Esophagus squamous epithelium (tissue), 5 donors: ENCODE data around the gene RANBP1. TPM values are rescaled to one million over a fixed set of nuclear protein-coding genes. Genes with fewer than 3 reads are reported as not detected.

Source experiments
- DNase-seq: peaks from one replicate; lab custom pipeline; 2025; lab: John Stamatoyannopoulos, UW
- H3K27ac ChIP-seq, 4 donors: fragments of 200-600 bp; sonication (generic); one replicate each; pipeline ENCODE4 v1.5.1; 2016 to 2019; ENCODE audit warnings: mild to moderate bottlenecking in 1 of 4
- H3K27me3 ChIP-seq, 4 donors: fragments of 200-600 bp; sonication (generic); 1 replicate in 3 of 4; 2 replicates in 1 of 4; pipeline versions ENCODE4 v1.5.1 to v1.6.0; 2017 to 2021; ENCODE audit warnings: antibody characterized with exemption in 1 of 4
- H3K36me3 ChIP-seq, 3 donors: fragments of 200-600 bp; sonication (generic); one replicate each; pipeline ENCODE4 v1.5.1; 2016 to 2019
- H3K4me1 ChIP-seq, 3 donors: fragments of 200-600 bp; sonication (generic); one replicate each; pipeline ENCODE4 v1.5.1; 2017 to 2019
- H3K4me3 ChIP-seq, 4 donors: fragments of 200-600 bp; sonication (generic); 1 replicate in 3 of 4; 2 replicates in 1 of 4; pipeline ENCODE4 v1.5.1; 2016 to 2019; ENCODE audit warnings: mild to moderate bottlenecking in 2 of 4, moderate library complexity in 1 of 4
- H3K9me3 ChIP-seq, 3 donors: fragments of 200-600 bp; sonication (generic); one replicate each; pipeline ENCODE4 v1.5.1; 2016 to 2019
- POLR2A ChIP-seq, 4 donors: fragments of 450-650 bp; IDR thresholded peaks; one replicate each; pipeline ENCODE4 v1.6.1; 2017; ENCODE audit warnings: antibody characterized with exemption in 4 of 4, mild to moderate bottlenecking in 4 of 4, moderate library complexity in 3 of 4
- whole genome bisulfite sequencing, 2 donors: methylation state at CpG; one replicate each; pipeline ENCODE4 v1.1.5; 2018; 5-methylcytosine and 5-hydroxymethylcytosine counted together
- intact Hi-C: fragments of 100-400 bp; cut with DNase I; formaldehyde crosslinking; loops from one replicate; pipeline ENCODE4 v1.15.0; 2022
- total RNA-seq, 4 donors: library from RNA; depleted of rRNA; stranded (reverse); fragments of >200 nt; gene quantifications; one replicate each; pipeline ENCODE4 v1.1.0, GENCODE V29; 2016
- TF ChIP-seq, protein P1 (sequence below), 6 experiments: fragments of 450-650 bp in 4 of 6; fragments of 200-600 bp in 2 of 6; sonication (generic) in 2 of 6; IDR thresholded peaks; one replicate each; pipeline ENCODE4 v1.5.1; 2016 to 2019; ENCODE audit warnings: antibody characterized with exemption in 6 of 6, mild to moderate bottlenecking in 4 of 6, moderate library complexity in 4 of 6
- donor health status: DM: yes; HTN: yes; CAD: no.

The RANBP1 gene
- total RNA-seq, 4 donors from 2014 or later = 178 to 358 (median 212) TPM

DNA sequence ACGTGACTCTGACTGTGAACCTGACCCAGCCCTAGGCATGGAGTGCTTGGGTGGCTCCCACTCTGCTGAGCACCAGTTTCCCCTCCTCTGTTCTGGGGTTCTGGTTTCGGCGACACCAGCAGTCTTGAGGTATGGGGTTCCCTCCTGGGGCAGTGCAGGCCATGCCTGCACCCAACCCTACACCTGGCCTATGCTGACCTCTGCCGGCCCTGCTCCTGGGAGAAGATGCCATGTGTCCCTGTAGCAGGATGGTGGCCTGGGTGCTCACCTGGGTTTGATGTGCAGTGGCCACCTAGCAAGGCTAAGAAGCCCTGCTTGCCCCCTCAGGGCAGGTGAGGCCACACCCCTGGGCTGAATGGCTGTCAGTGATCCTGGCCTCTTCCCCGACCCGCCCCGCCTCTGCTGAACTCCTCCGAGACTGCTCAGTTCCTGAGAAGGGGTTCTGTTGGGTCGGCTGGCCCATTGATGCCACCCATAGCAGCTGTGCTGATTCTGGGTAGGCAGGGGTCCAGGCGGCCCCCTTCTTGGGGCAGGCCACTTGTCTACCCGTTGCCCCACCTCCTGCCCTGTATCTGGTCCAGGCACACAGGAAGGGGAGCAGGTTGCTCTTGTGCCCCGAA lies 18.1 kb downstream of the RANBP1 start:
- no peaks in the 10 kb centered on the region for H3K27me3 ChIP-seq
- H3K36me3 ChIP-seq = peaks cover 0 to 2% (median 0%) of the 10 kb centered on the region in 3 donors
- H3K9me3 ChIP-seq = no peaks in the 10 kb centered on the region
- DNase-seq = no peak
- peaks cover 39 to 79% (median 65%) of the 10 kb centered on the region in 3 donors for H3K4me1 ChIP-seq
- no peak overlapping the region for H3K27ac ChIP-seq
- no peak overlapping the region for H3K4me3 ChIP-seq
- 43 to 67% methylated on average over 3 to 6 of the region's 12 CpGs for WGBS, 2 donors
- TF ChIP-seq, protein P1, sequence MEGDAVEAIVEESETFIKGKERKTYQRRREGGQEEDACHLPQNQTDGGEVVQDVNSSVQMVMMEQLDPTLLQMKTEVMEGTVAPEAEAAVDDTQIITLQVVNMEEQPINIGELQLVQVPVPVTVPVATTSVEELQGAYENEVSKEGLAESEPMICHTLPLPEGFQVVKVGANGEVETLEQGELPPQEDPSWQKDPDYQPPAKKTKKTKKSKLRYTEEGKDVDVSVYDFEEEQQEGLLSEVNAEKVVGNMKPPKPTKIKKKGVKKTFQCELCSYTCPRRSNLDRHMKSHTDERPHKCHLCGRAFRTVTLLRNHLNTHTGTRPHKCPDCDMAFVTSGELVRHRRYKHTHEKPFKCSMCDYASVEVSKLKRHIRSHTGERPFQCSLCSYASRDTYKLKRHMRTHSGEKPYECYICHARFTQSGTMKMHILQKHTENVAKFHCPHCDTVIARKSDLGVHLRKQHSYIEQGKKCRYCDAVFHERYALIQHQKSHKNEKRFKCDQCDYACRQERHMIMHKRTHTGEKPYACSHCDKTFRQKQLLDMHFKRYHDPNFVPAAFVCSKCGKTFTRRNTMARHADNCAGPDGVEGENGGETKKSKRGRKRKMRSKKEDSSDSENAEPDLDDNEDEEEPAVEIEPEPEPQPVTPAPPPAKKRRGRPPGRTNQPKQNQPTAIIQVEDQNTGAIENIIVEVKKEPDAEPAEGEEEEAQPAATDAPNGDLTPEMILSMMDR (IDR thresholded peaks at IDR 0.05) = no peak
- no peak for TF ChIP-seq POLR2A (IDR thresholded peaks at IDR 0.05)
- intact Hi-C loops = no loop called here

DNA sequence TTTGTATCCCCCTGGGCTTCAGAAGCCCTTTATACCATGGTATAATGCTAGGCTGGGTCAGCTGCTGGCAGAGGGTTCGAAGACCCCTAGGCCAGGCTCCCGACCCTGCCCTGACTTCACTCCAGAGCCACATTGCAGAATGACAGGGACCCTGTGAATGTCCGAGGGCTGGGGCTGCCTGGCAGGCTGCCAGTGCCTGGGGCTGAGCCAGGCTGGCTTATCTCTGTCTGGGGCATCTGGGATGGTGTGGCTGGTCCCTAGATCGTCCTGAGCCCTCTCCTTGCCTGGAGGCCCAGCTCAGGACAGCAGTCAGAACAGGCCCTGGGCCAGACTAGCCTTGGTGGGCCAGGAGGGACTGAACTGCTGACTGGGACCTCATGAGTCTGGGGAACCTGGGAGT lies 19.4 kb downstream of the RANBP1 start:
- peaks cover 0 to 14% (median under 1%) of the 10 kb centered on the region in 3 donors for H3K36me3 ChIP-seq
- H3K27me3 ChIP-seq = no peaks in the 10 kb centered on the region
- H3K9me3 ChIP-seq = no peaks in the 10 kb centered on the region
- H3K27ac ChIP-seq = peak overlapping the region in 1 of 4 donors; percentile 9
- H3K4me3 ChIP-seq = no peak overlapping the region
- no peak for TF ChIP-seq POLR2A (IDR thresholded peaks at IDR 0.05)
- TF ChIP-seq, protein P1 (IDR thresholded peaks at IDR 0.05) = no peak
- DNase-seq = no peak
- 80% methylated on average over 2 of the region's 4 CpGs; no CpG with 5 or more reads in 1 of the 2 donors for WGBS, 2 donors
- intact Hi-C loops = no loop called here
- peaks cover 39 to 78% (median 65%) of the 10 kb centered on the region in 3 donors for H3K4me1 ChIP-seq

DNA sequence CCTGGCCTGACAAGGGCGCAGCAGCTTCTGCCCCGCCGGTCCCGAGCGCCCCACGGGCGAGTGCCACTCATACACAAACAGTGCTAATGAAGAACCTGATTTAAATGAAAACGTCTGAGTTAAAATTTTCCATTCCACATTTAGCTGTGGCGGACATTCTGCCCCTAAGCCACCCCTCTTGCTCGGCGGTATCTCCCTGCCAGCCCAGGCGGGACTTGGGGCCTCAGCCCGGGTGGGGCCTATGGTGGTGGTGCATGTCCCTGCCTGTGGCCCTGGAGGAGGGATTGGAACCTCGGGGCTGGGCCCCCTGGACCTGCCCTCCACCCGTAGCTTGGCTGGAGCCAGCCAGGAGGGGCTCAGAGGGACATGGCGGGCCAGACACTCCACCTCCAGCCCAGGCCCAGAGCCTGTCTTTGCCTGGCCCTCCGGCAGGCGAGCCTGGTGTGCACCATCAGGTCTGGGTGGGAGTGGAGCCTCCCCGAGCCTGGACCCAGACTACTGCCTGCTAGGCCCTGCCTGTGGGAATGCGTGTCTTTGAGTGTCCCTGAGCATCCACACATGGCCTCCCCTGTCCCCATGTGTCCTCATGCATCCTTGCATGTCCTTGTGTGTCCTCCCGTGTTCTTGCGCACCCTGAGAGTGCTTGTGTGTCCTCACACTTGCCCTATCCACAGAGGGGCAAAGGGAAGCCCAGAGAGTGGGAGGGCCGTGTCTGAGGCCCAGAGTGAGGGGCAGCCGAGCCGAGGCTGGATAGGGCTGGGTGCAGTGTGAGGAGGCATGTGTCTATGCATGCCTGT lies 20.1 kb downstream of the RANBP1 start:
- Histone ChIP-seq H3K27me3 (no peaks in the 10 kb centered on the region), H3K4me1 (peaks cover 34 to 71% (median 59%) of the 10 kb centered on the region in 3 donors), H3K36me3 (peaks cover 0 to 22% (median 4%) of the 10 kb centered on the region in 3 donors), H3K4me3 (no peak overlapping the region), H3K27ac (peak overlapping the region in 1 of 4 donors; percentile 9), H3K9me3 (no peaks in the 10 kb centered on the region)
- TF ChIP-seq POLR2A (IDR thresholded peaks at IDR 0.05) = no peak
- TF ChIP-seq, protein P1 (IDR thresholded peaks at IDR 0.05) = no peak
- intact Hi-C loops = no loop called here
- WGBS, 2 donors = 33 to 54% methylated on average over 3 to 7 of the region's 25 CpGs
- DNase-seq = no peak

DNA sequence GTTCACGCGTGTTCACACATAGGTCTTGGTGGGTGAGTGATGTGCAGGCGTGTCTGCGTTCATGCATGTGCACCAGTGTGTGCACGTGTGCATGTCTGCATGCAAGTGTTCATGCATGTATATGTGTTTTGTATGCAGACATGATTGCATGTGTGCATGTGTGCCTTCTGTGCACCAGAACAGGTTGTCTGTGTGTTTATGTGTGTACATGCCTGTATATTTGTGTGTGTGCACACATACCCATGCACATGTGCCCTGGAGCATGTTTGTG lies 20.6 kb downstream of the RANBP1 start:
- Histone ChIP-seq H3K27ac (no peak overlapping the region), H3K27me3 (no peaks in the 10 kb centered on the region), H3K4me1 (peaks cover 34 to 68% (median 59%) of the 10 kb centered on the region in 3 donors), H3K36me3 (peaks cover 0 to 27% (median 4%) of the 10 kb centered on the region in 3 donors), H3K9me3 (no peaks in the 10 kb centered on the region), H3K4me3 (no peak overlapping the region)
- DNase-seq = no peak
- 82 to 89% methylated on average over 4 to 5 of the region's 5 CpGs for WGBS, 2 donors
- intact Hi-C loops = no loop called here
- no peak for TF ChIP-seq POLR2A (IDR thresholded peaks at IDR 0.05)
- TF ChIP-seq, protein P1 (IDR thresholded peaks at IDR 0.05) = no peak

DNA sequence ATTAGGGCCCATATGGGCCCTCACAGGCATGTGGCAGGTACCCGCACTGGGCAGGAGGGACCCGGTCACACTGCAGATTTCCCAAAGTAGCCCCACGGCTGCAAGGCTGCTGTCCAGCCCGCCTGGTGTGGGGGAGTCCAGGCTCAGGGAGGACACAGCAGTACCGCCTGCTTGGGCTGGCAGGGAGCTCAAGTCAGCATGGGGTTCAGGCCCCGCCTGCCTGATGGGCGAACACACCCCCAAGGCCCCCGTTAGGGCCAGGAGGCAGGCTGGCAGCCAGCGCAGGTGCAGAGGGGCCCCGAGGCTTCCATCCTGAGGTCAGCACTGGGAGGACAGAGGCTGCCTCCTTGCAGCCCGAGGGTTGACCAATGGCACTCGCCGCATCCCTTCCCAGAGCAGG lies 21.2 kb downstream of the RANBP1 start:
- no peaks in the 10 kb centered on the region for H3K27me3 ChIP-seq
- H3K9me3 ChIP-seq = no peaks in the 10 kb centered on the region
- TF ChIP-seq, protein P1 (IDR thresholded peaks at IDR 0.05) = no peak
- no peak for TF ChIP-seq POLR2A (IDR thresholded peaks at IDR 0.05)
- 71 to 100% methylated on average over 1 to 3 of the region's 13 CpGs for WGBS, 2 donors
- no peak for DNase-seq
- H3K27ac ChIP-seq = no peak overlapping the region
- peaks cover 34 to 67% (median 59%) of the 10 kb centered on the region in 3 donors for H3K4me1 ChIP-seq
- no peak overlapping the region for H3K4me3 ChIP-seq
- intact Hi-C loops = no loop called here
- peaks cover 0 to 33% (median 4%) of the 10 kb centered on the region in 3 donors for H3K36me3 ChIP-seq
